Adrenal gland (tissue), 5 donors: ENCODE measurements around the gene WDR26.
"Not testable (repeated sequence)": the region's sequence is repeated elsewhere in the genome, so short reads cannot be mapped to it uniquely, and the experiment has no call there.

Experiments used
- CTCF ChIP-seq, 6 experiments: fragments of 450-650 bp in 4 of 6; fragments of 200-600 bp in 2 of 6; sonication (generic) in 1 of 6; IDR thresholded peaks; 1 replicate in 5 of 6; 2 replicates in 1 of 6; pipeline versions ENCODE4 v1.5.1 to v1.8.0; 2016 to 2021; ENCODE audit warnings: antibody characterized with exemption in 6 of 6, mild to moderate bottlenecking in 2 of 6, moderate library complexity in 1 of 6
- POLR2A ChIP-seq, 2 donors: fragments of 450-650 bp; IDR thresholded peaks; one replicate each; pipeline ENCODE4 v1.6.1; 2017; ENCODE audit warnings: antibody characterized with exemption in 2 of 2, mild to moderate bottlenecking in 2 of 2, moderate library complexity in 1 of 2
- donor health status: DM: no; HTN: no; CAD: no.

GRCh38 chr1:224480888-224481459 is 46.4 kb upstream of the WDR26 start:
- TF ChIP-seq CTCF, POLR2A (IDR thresholded peaks at IDR 0.05): not testable (repeated sequence)
